NCI-H1436 (cell line): Measurements from ENCODE around the gene PACS1.

Source experiments
- DNase-seq: peaks from one replicate; lab custom pipeline; 2025; lab: John Stamatoyannopoulos, UW

The PACS1 gene

DNA sequence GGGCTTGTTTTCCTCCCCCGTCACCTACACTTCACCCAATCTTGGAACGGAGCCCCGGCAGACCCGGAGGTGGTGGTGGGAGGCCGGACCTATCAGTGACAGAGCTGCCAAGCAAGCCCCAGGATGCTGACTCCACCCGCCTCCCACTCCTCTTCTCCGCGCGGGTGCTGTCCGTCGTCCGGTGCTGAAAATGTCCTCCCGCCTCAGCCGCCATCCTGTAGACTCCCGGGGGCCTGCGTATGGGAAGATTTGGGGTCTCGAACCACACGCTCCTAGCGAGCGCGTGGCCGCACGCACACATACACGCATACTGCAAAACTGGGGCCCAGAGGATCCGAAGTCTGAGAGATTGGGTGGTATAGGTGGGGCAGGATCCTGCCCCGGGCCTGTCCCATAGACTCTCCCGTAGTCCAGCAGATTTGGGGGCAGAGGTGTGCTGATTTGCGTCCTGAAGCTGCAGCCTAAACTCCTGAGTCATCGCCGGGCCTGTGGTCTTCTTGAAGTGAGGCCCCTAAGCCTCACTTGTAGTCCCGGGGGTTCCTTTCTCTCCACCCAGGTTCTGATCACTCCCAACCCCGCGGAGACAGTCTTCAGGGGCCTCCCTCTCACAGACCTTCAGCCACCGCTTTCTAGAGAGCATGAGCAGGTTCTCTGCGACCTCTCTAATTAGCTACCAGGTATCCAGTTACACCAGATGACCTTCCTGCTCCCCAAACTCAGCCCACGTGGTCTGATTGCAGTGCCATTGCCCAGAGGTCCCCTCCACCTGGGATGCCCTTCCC, 219.7 kb downstream of the PACS1 start:
- DNase-seq = no peak

GRCh38 chr11:66290330-66290621, 220.2 kb downstream of the PACS1 start:
- no peak for DNase-seq

GRCh38 chr11:66291303-66291705, 221.2 kb downstream of the PACS1 start:
- DNase-seq = no peak

DNA sequence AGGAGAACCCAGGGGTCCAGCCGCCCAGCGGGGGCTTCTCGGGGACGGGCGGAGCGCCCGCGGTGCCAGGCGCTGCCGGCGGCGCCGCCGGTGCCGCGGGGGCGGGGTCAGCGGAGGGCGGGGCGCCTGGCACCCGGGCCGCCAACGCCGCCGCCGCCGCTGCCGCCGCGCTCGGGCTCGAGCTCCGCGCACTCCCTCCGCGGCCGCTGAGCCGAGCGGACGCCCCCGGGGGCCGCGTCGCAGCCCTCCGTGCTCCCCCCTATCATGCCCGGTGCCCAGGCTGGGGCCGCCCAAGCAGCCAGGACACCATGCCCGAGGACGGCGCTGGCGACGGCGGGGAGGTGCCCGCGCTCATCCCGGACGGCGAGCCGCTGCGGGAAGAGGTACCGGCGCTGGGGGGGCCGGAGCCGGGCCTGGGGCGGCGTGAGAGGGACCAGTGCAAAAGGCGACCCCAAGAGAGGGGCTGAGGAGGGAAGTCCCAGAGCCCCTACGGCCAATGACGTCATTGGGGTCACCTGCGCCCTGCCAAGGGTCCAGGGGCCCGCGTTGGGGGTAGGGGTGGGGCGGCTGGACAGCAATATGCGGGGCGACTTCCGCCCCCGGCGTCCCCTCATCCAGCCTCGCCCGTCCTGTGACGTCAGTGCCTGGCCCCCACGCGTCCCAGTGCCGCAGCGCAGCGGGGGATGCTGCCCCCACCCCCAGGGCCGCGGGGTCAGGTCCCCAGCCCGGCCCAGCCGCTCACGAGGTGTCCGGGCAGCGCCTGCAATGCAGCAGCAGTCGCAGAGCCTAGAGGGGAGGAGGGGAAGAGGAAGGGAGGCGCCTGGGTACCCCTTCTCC, 221.9 kb downstream of the PACS1 start, which contains the start of gene TMEM151A:
Gene TMEM151A, plus strand, starts transcription at position 189 of the 837 bp plus-strand sequence. Its CDS starts 120 bp downstream, at position 309.
- DNase-seq = no peak

- DNase-seq = no peak
These were observed 222.7 kb downstream of the PACS1 start for GRCh38 chr11:66292543-66293332.

GRCh38 chr11:66293352-66293751, 223.3 kb downstream of the PACS1 start:
- no peak for DNase-seq

- DNase-seq = no peak
These were observed 223.9 kb downstream of the PACS1 start for GRCh38 chr11:66293777-66294625.
